GM12878 (cell line): ENCODE results near the gene MOV10L1. TPM values are rescaled to one million over a fixed set of nuclear protein-coding genes. Genes with fewer than 3 reads are reported as not detected.

Source experiments
- ATAC-seq: fragments of 200-7000 bp; cut with Tn5 transposase; 3 replicates; pipeline ENCODE4 v1.9.1; 2020; ENCODE audit warnings: mild to moderate bottlenecking, moderate library complexity
- BruUV-seq: library from RNA; stranded (reverse); fragments of 400-500 nt; replicated peaks from 2 replicates; lab custom pipeline; 2021; lab: Mats Ljungman, UMichigan
- CTCF ChIA-PET: fragments of 300-600 bp; sonication (Branson Sonifier 250); formaldehyde crosslinking; extraction: SDS; loops from one replicate; lab custom pipeline; 2021; ENCODE audit warnings: inconsistent platforms; lab: Yijun Ruan, JAX
- POLR2A ChIA-PET: fragments of 350-600 bp; formaldehyde crosslinking; extraction: SDS; loops from one replicate; lab custom pipeline; 2021; ENCODE audit warnings: inconsistent platforms; lab: Charles Lee
- RAD21 ChIA-PET: fragments of 300-600 bp; sonication (Branson Sonifier 250); formaldehyde crosslinking; loops from one replicate; lab custom pipeline; 2023; ENCODE audit warnings: antibody characterized with exemption; ENCODE audit not compliant: unreplicated experiment; lab: Charles Lee
- SMC1A ChIA-PET: fragments of 300-600 bp; sonication (Branson Sonifier 250); formaldehyde crosslinking; loops from one replicate; lab custom pipeline; 2023; ENCODE audit not compliant: unreplicated experiment, uncharacterized antibody; lab: Charles Lee
- DNase-seq: peaks from one replicate; pipeline ENCODE4 v3.0.0-alpha.2; 2011; ENCODE audit warnings: low read depth, low spot score
- FAIRE-seq: peaks from 3 replicates; lab custom pipeline; 2011; peaks lifted over from hg19 to GRCh38; lab: Jason Lieb, UNC
- H2AFZ ChIP-seq: 2 replicates; pipeline ENCODE4 v1.6.0; 2011; ENCODE audit warnings: low read depth, low read length, control low read depth; ENCODE audit not compliant: control insufficient read depth
- H3K27ac ChIP-seq: 2 replicates; pipeline ENCODE4 v1.5.1; 2011; ENCODE audit warnings: control low read depth; ENCODE audit not compliant: control insufficient read depth, insufficient read depth
- H3K27me3 ChIP-seq, 2 experiments: replicated peaks in 1 of 2; 2 replicates each; pipeline versions ENCODE4 v1.6.0 to v1.6.1; 2011; ENCODE audit warnings: low read length in 1 of 2; ENCODE audit not compliant: control insufficient read depth in 2 of 2, insufficient read depth in 2 of 2
- H3K36me3 ChIP-seq, 2 experiments: 2 replicates each; pipeline ENCODE4 v1.5.1; 2011; ENCODE audit warnings: low read length in 1 of 2; ENCODE audit not compliant: control insufficient read depth in 2 of 2, insufficient read depth in 2 of 2
- H3K4me1 ChIP-seq: 2 replicates; pipeline ENCODE4 v1.6.1; 2011; ENCODE audit warnings: mild to moderate bottlenecking, low read length, moderate library complexity, mixed read lengths; ENCODE audit not compliant: control insufficient read depth, insufficient read depth
- H3K4me2 ChIP-seq: 2 replicates; pipeline ENCODE4 v1.6.0; 2011; ENCODE audit warnings: control low read depth; ENCODE audit not compliant: control insufficient read depth, insufficient read depth
- H3K4me3 ChIP-seq: fragments of 200-600 bp; sonication (generic); 2 replicates; pipeline ENCODE4 v1.5.1; 2016
- H3K79me2 ChIP-seq: 2 replicates; pipeline ENCODE4 v1.6.0; 2011; ENCODE audit warnings: low read length; ENCODE audit not compliant: control insufficient read depth, insufficient read depth
- H3K9ac ChIP-seq: 2 replicates; pipeline ENCODE4 v1.8.0; 2011; ENCODE audit warnings: low read length, control low read depth, mixed read lengths; ENCODE audit not compliant: control insufficient read depth, insufficient read depth
- H3K9me3 ChIP-seq: replicated peaks from 3 replicates; pipeline ENCODE4 v1.5.1; 2011; ENCODE audit warnings: mild to moderate bottlenecking, low read length; ENCODE audit not compliant: control insufficient read depth, insufficient read depth
- H4K20me1 ChIP-seq: 2 replicates; pipeline ENCODE4 v1.6.0; 2011; ENCODE audit not compliant: control insufficient read depth, insufficient read depth
- BMI1 ChIP-seq: fragments of 450-650 bp; IDR thresholded peaks from 2 replicates; pipeline ENCODE4 v1.6.1; 2016; ENCODE audit warnings: mild to moderate bottlenecking, moderate library complexity, borderline replicate concordance
- CBX3 ChIP-seq: fragments of 200-600 bp; sonication (generic); IDR thresholded peaks from 2 replicates; pipeline ENCODE4 v1.6.1; 2016; ENCODE audit warnings: low read depth, borderline replicate concordance
- ESRRA ChIP-seq: IDR thresholded peaks from 2 replicates; pipeline ENCODE4 v1.6.1; 2012; ENCODE audit warnings: mild to moderate bottlenecking, low read length, improper control_type of control experiment
- KAT2A ChIP-seq: conservative IDR thresholded peaks from 2 replicates; pipeline ENCODE4 v1.6.1; 2011; ENCODE audit warnings: low read depth, low read length; ENCODE audit not compliant: control insufficient read depth
- TCF12 ChIP-seq: IDR thresholded peaks from 2 replicates; pipeline ENCODE4 v1.6.1; 2011; ENCODE audit warnings: low read depth, mild to moderate bottlenecking, low read length
- WGBS: methylation state at CpG from one replicate; pipeline ENCODE4 v1.1.6; 2016; ENCODE audit warnings: low lambda C conversion rate; ENCODE audit not compliant: insufficient replicate concordance, insufficient coverage; ENCODE audit errors: missing lambda C conversion rate; 5-methylcytosine and 5-hydroxymethylcytosine counted together
- in situ Hi-C: fragments of 300-500 bp; cut with MboI; formaldehyde crosslinking; loops from 9 replicates; pipeline ENCODE4 v1.14.3; 2018; ENCODE audit warnings: mixed read lengths
- intact Hi-C: fragments of 100-400 bp; cut with micrococcal nuclease; formaldehyde crosslinking; loops from one replicate; pipeline ENCODE4 v1.14.2; 2022; ENCODE audit not compliant: unreplicated experiment
- polyA plus RNA-seq, 11 experiments: library from polyadenylated mRNA; depleted of rRNA in 4 of 11; unstranded in 6 of 11; stranded (reverse) in 5 of 11; fragments of >200 nt; fragmentation: Nextera tagmentation in 4 of 11; fragmentation: Illumina TruSeq in 1 of 11; extraction: Ambion mirVana in 4 of 11; extraction: Trizol in 1 of 11; gene quantifications; 1 replicate in 1 of 11; 2 replicates in 10 of 11; pipeline versions ENCODE4 v1.2.1 to v1.2.3, GENCODE V29; 2011 to 2016; ENCODE audit warnings: inconsistent platforms in 2 of 11, missing spikeins in 2 of 11, low read depth in 1 of 11
- total RNA-seq, 4 experiments: library from RNA; depleted of rRNA in 3 of 4; stranded (reverse); fragments of >200 nt in 3 of 4; fragmentation: Illumina TruSeq in 1 of 4; extraction: Trizol in 1 of 4; gene quantifications; 2 replicates each; pipeline versions ENCODE4 v1.2.1 to v1.2.3, GENCODE V29; 2013 to 2021
- TF ChIP-seq, protein P1 (sequence below): fragments of 450-650 bp; IDR thresholded peaks from 2 replicates; pipeline ENCODE4 v1.6.1; 2017; ENCODE audit warnings: mild to moderate bottlenecking, moderate library complexity
- TF ChIP-seq, protein P2 (sequence below): fragments of 450-650 bp; IDR thresholded peaks from 2 replicates; pipeline ENCODE4 v1.6.1; 2017; ENCODE audit warnings: mild to moderate bottlenecking

The MOV10L1 gene
- total and polyA plus RNA-seq, 10 of the 15 experiments (the other 5 are each of a cell fraction or from before 2014, with no cell fraction given) = 0.22 TPM; not detected in 9

DNA sequence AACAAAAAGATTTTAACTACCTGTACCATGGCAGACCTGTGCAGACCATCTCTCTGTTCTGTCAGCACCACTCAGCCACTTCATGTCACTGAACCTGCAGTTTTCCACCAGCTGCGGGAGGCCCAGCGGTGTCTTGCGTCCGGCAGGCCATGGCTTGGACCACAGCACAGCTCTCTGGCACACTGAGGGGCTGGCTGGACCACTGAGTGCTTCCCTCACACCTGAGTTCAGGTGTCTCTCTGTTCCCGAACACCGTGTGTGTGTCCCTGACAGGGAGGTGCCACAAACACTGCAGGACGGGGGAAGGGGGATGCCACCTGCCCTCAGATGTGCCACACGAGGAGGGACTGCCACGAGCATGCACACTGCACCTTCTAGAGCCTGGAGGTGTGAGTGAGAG, 17.7 kb downstream of the MOV10L1 start (continued):
- TF ChIP-seq, protein P1, sequence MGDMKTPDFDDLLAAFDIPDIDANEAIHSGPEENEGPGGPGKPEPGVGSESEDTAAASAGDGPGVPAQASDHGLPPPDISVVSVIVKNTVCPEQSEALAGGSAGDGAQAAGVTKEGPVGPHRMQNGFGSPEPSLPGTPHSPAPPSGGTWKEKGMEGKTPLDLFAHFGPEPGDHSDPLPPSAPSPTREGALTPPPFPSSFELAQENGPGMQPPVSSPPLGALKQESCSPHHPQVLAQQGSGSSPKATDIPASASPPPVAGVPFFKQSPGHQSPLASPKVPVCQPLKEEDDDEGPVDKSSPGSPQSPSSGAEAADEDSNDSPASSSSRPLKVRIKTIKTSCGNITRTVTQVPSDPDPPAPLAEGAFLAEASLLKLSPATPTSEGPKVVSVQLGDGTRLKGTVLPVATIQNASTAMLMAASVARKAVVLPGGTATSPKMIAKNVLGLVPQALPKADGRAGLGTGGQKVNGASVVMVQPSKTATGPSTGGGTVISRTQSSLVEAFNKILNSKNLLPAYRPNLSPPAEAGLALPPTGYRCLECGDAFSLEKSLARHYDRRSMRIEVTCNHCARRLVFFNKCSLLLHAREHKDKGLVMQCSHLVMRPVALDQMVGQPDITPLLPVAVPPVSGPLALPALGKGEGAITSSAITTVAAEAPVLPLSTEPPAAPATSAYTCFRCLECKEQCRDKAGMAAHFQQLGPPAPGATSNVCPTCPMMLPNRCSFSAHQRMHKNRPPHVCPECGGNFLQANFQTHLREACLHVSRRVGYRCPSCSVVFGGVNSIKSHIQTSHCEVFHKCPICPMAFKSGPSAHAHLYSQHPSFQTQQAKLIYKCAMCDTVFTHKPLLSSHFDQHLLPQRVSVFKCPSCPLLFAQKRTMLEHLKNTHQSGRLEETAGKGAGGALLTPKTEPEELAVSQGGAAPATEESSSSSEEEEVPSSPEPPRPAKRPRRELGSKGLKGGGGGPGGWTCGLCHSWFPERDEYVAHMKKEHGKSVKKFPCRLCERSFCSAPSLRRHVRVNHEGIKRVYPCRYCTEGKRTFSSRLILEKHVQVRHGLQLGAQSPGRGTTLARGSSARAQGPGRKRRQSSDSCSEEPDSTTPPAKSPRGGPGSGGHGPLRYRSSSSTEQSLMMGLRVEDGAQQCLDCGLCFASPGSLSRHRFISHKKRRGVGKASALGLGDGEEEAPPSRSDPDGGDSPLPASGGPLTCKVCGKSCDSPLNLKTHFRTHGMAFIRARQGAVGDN = no peak
- TF ChIP-seq, protein P2, sequence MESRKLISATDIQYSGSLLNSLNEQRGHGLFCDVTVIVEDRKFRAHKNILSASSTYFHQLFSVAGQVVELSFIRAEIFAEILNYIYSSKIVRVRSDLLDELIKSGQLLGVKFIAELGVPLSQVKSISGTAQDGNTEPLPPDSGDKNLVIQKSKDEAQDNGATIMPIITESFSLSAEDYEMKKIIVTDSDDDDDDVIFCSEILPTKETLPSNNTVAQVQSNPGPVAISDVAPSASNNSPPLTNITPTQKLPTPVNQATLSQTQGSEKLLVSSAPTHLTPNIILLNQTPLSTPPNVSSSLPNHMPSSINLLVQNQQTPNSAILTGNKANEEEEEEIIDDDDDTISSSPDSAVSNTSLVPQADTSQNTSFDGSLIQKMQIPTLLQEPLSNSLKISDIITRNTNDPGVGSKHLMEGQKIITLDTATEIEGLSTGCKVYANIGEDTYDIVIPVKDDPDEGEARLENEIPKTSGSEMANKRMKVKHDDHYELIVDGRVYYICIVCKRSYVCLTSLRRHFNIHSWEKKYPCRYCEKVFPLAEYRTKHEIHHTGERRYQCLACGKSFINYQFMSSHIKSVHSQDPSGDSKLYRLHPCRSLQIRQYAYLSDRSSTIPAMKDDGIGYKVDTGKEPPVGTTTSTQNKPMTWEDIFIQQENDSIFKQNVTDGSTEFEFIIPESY = no peak
- TF ChIP-seq ESRRA (no peak), TCF12 (no peak)

DNA sequence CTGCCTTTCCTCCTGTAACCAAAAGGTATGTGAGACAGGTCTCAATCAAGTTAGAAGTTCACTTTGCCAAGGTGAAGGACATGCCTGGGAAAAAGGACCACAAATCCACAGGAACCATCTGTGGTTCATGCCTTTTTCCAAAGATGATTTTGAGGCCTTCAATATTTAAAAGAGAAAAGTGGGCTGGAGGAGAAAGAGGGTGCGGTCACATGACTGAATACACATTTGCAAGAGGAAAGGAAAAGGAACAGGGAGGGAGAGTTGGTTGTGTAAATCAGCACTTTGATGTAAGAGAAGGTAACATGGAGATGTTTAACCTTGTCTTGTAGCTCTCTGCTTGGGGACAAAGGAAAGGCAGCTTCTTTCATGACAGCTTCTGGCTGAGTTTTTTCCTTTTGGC, 21.2 kb downstream of the MOV10L1 start:
- BruUV-seq = no TSS peak
- FAIRE-seq = no peak
- RAD21 ChIA-PET = no interaction called here

More for the DNA sequence above, 21.2 kb downstream of the MOV10L1 start:
- Histone ChIP-seq H3K4me1 (no peaks in the 10 kb centered on the region), H4K20me1 (no peaks in the 10 kb centered on the region), H3K79me2 (no peaks in the 10 kb centered on the region), H3K36me3 (no peaks in the 10 kb centered on the region), H3K27me3 (peaks cover 4 to 8% of the 10 kb centered on the region in 2 experiments; a peak in 3 of 4 replicates), H3K4me2 (no peak overlapping the region), H3K9me3 (no peaks in the 10 kb centered on the region), H3K9ac (no peak overlapping the region), H3K4me3 (no peak overlapping the region), H3K27ac (no peak overlapping the region), H2AFZ (no peak overlapping the region)
- ChIA-PET SMC1A (no interaction called here), CTCF (interaction anchor here (1.4 kb wide), 1 partner anchor 31 kb away, joined by 3 read pairs; no protein-coding TSS in a partner anchor), POLR2A (no interaction called here)
- intact Hi-C loops (no loop called here), in situ Hi-C loops (no loop called here)
- TF ChIP-seq BMI1 (no peak), CBX3 (no peak), KAT2A (no peak)
- ATAC-seq = no peak
- 42% methylated on average over 1 of the region's 1 CpG for WGBS
- DNase-seq = no peak
